ENCODE measurements around the gene TPSB2.
"Not testable (repeated sequence)": the region's sequence is repeated elsewhere in the genome, so short reads cannot be mapped to it uniquely, and the experiment has no call there.

The TPSB2 gene

GRCh38 chr16:1271724-1272413, 41.9 kb upstream of the TPSB2 start:
- H3K36me3 ChIP-seq (ENCODE audit: insufficient read depth, low read length); H3K4me3 ChIP-seq (ENCODE audit: low read length); H3K9me3 ChIP-seq (ENCODE audit: insufficient read depth, low read depth, low read length); H3K4me1 ChIP-seq (ENCODE audit: insufficient read depth, low read length); H3K9ac ChIP-seq (ENCODE audit: low read depth, low read length); H3K27ac ChIP-seq (ENCODE audit: low read depth, low read length); H3K27me3 ChIP-seq (ENCODE audit: insufficient read depth, low read length): not testable (repeated sequence)
- WGBS: 87% methylated on average over 19 of the region's 19 CpGs

GRCh38 chr16:1271380-1271723, 41.4 kb upstream of the TPSB2 start:
- H3K27ac ChIP-seq (ENCODE audit: low read depth, low read length): no peak overlapping the region
- no peaks in the 10 kb centered on the region for H3K36me3 ChIP-seq (ENCODE audit: insufficient read depth, low read length)
- H3K9ac ChIP-seq (ENCODE audit: low read depth, low read length): no peak overlapping the region
- H3K4me3 ChIP-seq (ENCODE audit: low read length): no peak overlapping the region
- no peaks in the 10 kb centered on the region for H3K9me3 ChIP-seq (ENCODE audit: insufficient read depth, low read depth, low read length)
- no peaks in the 10 kb centered on the region for H3K4me1 ChIP-seq (ENCODE audit: insufficient read depth, low read length)
- WGBS: 94% methylated on average over 12 of the region's 12 CpGs
- no peaks in the 10 kb centered on the region; the same call in 1 of the 2 replicates for H3K27me3 ChIP-seq (ENCODE audit: insufficient read depth, low read length)

- 97% methylated on average over 7 of the region's 7 CpGs for WGBS
- not testable (repeated sequence) for H3K27ac ChIP-seq (ENCODE audit: low read depth, low read length); H3K36me3 ChIP-seq (ENCODE audit: insufficient read depth, low read length); H3K9me3 ChIP-seq (ENCODE audit: insufficient read depth, low read depth, low read length); H3K27me3 ChIP-seq (ENCODE audit: insufficient read depth, low read length); H3K4me1 ChIP-seq (ENCODE audit: insufficient read depth, low read length); H3K9ac ChIP-seq (ENCODE audit: low read depth, low read length); H3K4me3 ChIP-seq (ENCODE audit: low read length)
These were observed 39.4 kb upstream of the TPSB2 start for GRCh38 chr16:1269418-1269817.

- WGBS: 89% methylated on average over 19 of the region's 19 CpGs
- H3K4me1 ChIP-seq (ENCODE audit: insufficient read depth, low read length): no peaks in the 10 kb centered on the region
- no peak overlapping the region for H3K4me3 ChIP-seq (ENCODE audit: low read length)
- no peak overlapping the region for H3K9ac ChIP-seq (ENCODE audit: low read depth, low read length)
- no peaks in the 10 kb centered on the region for H3K9me3 ChIP-seq (ENCODE audit: insufficient read depth, low read depth, low read length)
- no peak overlapping the region for H3K27ac ChIP-seq (ENCODE audit: low read depth, low read length)
- peaks cover 17% of the 10 kb centered on the region for H3K27me3 ChIP-seq (ENCODE audit: insufficient read depth, low read length)
- no peaks in the 10 kb centered on the region for H3K36me3 ChIP-seq (ENCODE audit: insufficient read depth, low read length)
These were observed 35.8 kb upstream of the TPSB2 start for GRCh38 chr16:1265826-1266225.

- Histone ChIP-seq H3K27me3 (ENCODE audit: insufficient read depth, low read length) (peaks cover 23% of the 10 kb centered on the region), H3K4me1 (ENCODE audit: insufficient read depth, low read length) (no peaks in the 10 kb centered on the region), H3K9me3 (ENCODE audit: insufficient read depth, low read depth, low read length) (no peaks in the 10 kb centered on the region), H3K9ac (ENCODE audit: low read depth, low read length) (no peak overlapping the region), H3K4me3 (ENCODE audit: low read length) (no peak overlapping the region), H3K27ac (ENCODE audit: low read depth, low read length) (no peak overlapping the region), H3K36me3 (ENCODE audit: insufficient read depth, low read length) (no peaks in the 10 kb centered on the region)
- 89% methylated on average over 13 of the region's 13 CpGs for WGBS
These were observed 35.2 kb upstream of the TPSB2 start for GRCh38 chr16:1265090-1265630.

- WGBS: 95% methylated on average over 16 of the region's 16 CpGs
- no peak overlapping the region for H3K27ac ChIP-seq (ENCODE audit: low read depth, low read length)
- peaks cover 30% of the 10 kb centered on the region for H3K27me3 ChIP-seq (ENCODE audit: insufficient read depth, low read length)
- no peaks in the 10 kb centered on the region for H3K4me1 ChIP-seq (ENCODE audit: insufficient read depth, low read length)
- H3K36me3 ChIP-seq (ENCODE audit: insufficient read depth, low read length): no peaks in the 10 kb centered on the region
- H3K4me3 ChIP-seq (ENCODE audit: low read length): no peak overlapping the region
- no peaks in the 10 kb centered on the region for H3K9me3 ChIP-seq (ENCODE audit: insufficient read depth, low read depth, low read length)
- no peak overlapping the region for H3K9ac ChIP-seq (ENCODE audit: low read depth, low read length)
These were observed 34.5 kb upstream of the TPSB2 start for GRCh38 chr16:1264345-1265089.

GRCh38 chr16:1263591-1264344, 33.8 kb upstream of the TPSB2 start:
- no peak overlapping the region for H3K4me3 ChIP-seq (ENCODE audit: low read length)
- peaks cover 37% of the 10 kb centered on the region for H3K27me3 ChIP-seq (ENCODE audit: insufficient read depth, low read length)
- peaks cover 2% of the 10 kb centered on the region; the same call in 1 of the 2 replicates for H3K4me1 ChIP-seq (ENCODE audit: insufficient read depth, low read length)
- no peak overlapping the region for H3K9ac ChIP-seq (ENCODE audit: low read depth, low read length)
- no peaks in the 10 kb centered on the region for H3K9me3 ChIP-seq (ENCODE audit: insufficient read depth, low read depth, low read length)
- 91% methylated on average over 15 of the region's 15 CpGs for WGBS
- no peaks in the 10 kb centered on the region for H3K36me3 ChIP-seq (ENCODE audit: insufficient read depth, low read length)
- no peak overlapping the region for H3K27ac ChIP-seq (ENCODE audit: low read depth, low read length)

- Histone ChIP-seq H3K36me3 (ENCODE audit: insufficient read depth, low read length) (no peaks in the 10 kb centered on the region), H3K4me3 (ENCODE audit: low read length) (no peak overlapping the region), H3K9me3 (ENCODE audit: insufficient read depth, low read depth, low read length) (no peaks in the 10 kb centered on the region), H3K9ac (ENCODE audit: low read depth, low read length) (no peak overlapping the region), H3K4me1 (ENCODE audit: insufficient read depth, low read length) (peaks cover 2% of the 10 kb centered on the region; the same call in 1 of the 2 replicates), H3K27me3 (ENCODE audit: insufficient read depth, low read length) (peaks cover 38% of the 10 kb centered on the region), H3K27ac (ENCODE audit: low read depth, low read length) (no peak overlapping the region)
- 94% methylated on average over 9 of the region's 9 CpGs for WGBS
These were observed 32.9 kb upstream of the TPSB2 start for GRCh38 chr16:1262846-1263221.

GRCh38 chr16:1262210-1262845, 32.3 kb upstream of the TPSB2 start:
- 91% methylated on average over 31 of the region's 32 CpGs for WGBS
- Histone ChIP-seq H3K9me3 (ENCODE audit: insufficient read depth, low read depth, low read length) (no peaks in the 10 kb centered on the region), H3K4me1 (ENCODE audit: insufficient read depth, low read length) (peaks cover 2% of the 10 kb centered on the region; the same call in 1 of the 2 replicates), H3K4me3 (ENCODE audit: low read length) (no peak overlapping the region), H3K27ac (ENCODE audit: low read depth, low read length) (no peak overlapping the region), H3K9ac (ENCODE audit: low read depth, low read length) (no peak overlapping the region), H3K27me3 (ENCODE audit: insufficient read depth, low read length) (peaks cover 38% of the 10 kb centered on the region), H3K36me3 (ENCODE audit: insufficient read depth, low read length) (no peaks in the 10 kb centered on the region)

GRCh38 chr16:1261131-1261892, 31.3 kb upstream of the TPSB2 start:
- no peaks in the 10 kb centered on the region for H3K9me3 ChIP-seq (ENCODE audit: insufficient read depth, low read depth, low read length)
- no peaks in the 10 kb centered on the region for H3K36me3 ChIP-seq (ENCODE audit: insufficient read depth, low read length)
- no peak overlapping the region for H3K27ac ChIP-seq (ENCODE audit: low read depth, low read length)
- H3K9ac ChIP-seq (ENCODE audit: low read depth, low read length): no peak overlapping the region
- 0 out of 2 replicates have a peak overlapping the region, but pooled peaks have one; percentile 1 for H3K4me3 ChIP-seq (ENCODE audit: low read length)
- WGBS: 40% methylated on average over 47 of the region's 47 CpGs
- peaks cover 2% of the 10 kb centered on the region; the same call in 1 of the 2 replicates for H3K4me1 ChIP-seq (ENCODE audit: insufficient read depth, low read length)
- peaks cover 38% of the 10 kb centered on the region for H3K27me3 ChIP-seq (ENCODE audit: insufficient read depth, low read length)

All from HUES64 (cell line).